Fibroblast of lung (primary cell): ENCODE measurements around the gene POU2F1. TPM values are rescaled to one million over a fixed set of nuclear protein-coding genes. Genes with fewer than 3 reads are reported as not detected.

Experiments
- DNase-seq, 2 donors: peaks; one replicate each; pipeline versions ENCODE4 v3.0.0 to v3.0.0-alpha.2; 2010; ENCODE audit warnings: low read depth in 2 of 2
- H2AFZ ChIP-seq: 2 replicates; pipeline ENCODE4 v1.5.1; 2012; ENCODE audit warnings: low read length, control low read depth, inconsistent platforms
- H3K27ac ChIP-seq: 2 replicates; pipeline ENCODE4 v1.5.1; 2011; ENCODE audit warnings: low read length, control low read depth; ENCODE audit not compliant: insufficient read depth
- H3K27me3 ChIP-seq: 2 replicates; pipeline ENCODE4 v1.5.1; 2011; ENCODE audit warnings: mild to moderate bottlenecking, low read length; ENCODE audit not compliant: control insufficient read depth, insufficient read depth
- H3K36me3 ChIP-seq: 2 replicates; pipeline ENCODE4 v1.5.1; 2011; ENCODE audit warnings: low read length; ENCODE audit not compliant: control insufficient read depth, insufficient read depth
- H3K4me1 ChIP-seq: 2 replicates; pipeline ENCODE4 v1.5.1; 2011; ENCODE audit warnings: low read length; ENCODE audit not compliant: control insufficient read depth, insufficient read depth; ENCODE audit errors: extremely low read depth
- H3K4me2 ChIP-seq: 2 replicates; pipeline ENCODE4 v1.5.1; 2011; ENCODE audit warnings: low read length, control low read depth; ENCODE audit not compliant: insufficient read depth; ENCODE audit errors: extremely low read depth
- H3K4me3 ChIP-seq, 4 experiments: fragments of 200-600 bp in 1 of 4; sonication (generic) in 1 of 4; replicated peaks in 1 of 4; 2 replicates each; pipeline ENCODE4 v1.5.1; 2011 to 2016; ENCODE audit warnings: low read length in 4 of 4, low read depth in 3 of 4, mild to moderate bottlenecking in 3 of 4, control low read depth in 2 of 4, inconsistent platforms in 1 of 4, mixed read lengths in 1 of 4; ENCODE audit not compliant: insufficient read depth in 1 of 4; ENCODE audit errors: control extremely low read depth in 1 of 4
- H3K79me2 ChIP-seq: 2 replicates; pipeline ENCODE4 v1.5.1; 2012; ENCODE audit warnings: mild to moderate bottlenecking, low read length, inconsistent platforms; ENCODE audit not compliant: control insufficient read depth, insufficient read depth
- H3K9ac ChIP-seq: 2 replicates; pipeline ENCODE4 v1.5.1; 2011; ENCODE audit warnings: mild to moderate bottlenecking, low read length, control low read depth; ENCODE audit not compliant: insufficient read depth
- H3K9me3 ChIP-seq: 2 replicates; pipeline ENCODE4 v1.5.1; 2012; ENCODE audit warnings: low read depth, low read length; ENCODE audit not compliant: control insufficient read depth, insufficient read depth
- H4K20me1 ChIP-seq: 2 replicates; pipeline ENCODE4 v1.5.1; 2011; ENCODE audit warnings: low read length; ENCODE audit not compliant: control insufficient read depth, insufficient read depth; ENCODE audit errors: extremely low read depth
- EZH2 ChIP-seq: IDR thresholded peaks from 2 replicates; pipeline ENCODE4 v1.5.1; 2012; ENCODE audit warnings: low read length, control low read depth, mild to moderate bottlenecking; ENCODE audit errors: missing control alignments
- polyA plus RNA-seq, 2 donors: library from polyadenylated mRNA; depleted of rRNA in 1 of 2; stranded (reverse) in 1 of 2; unstranded in 1 of 2; fragments of >200 nt; gene quantifications; 2 replicates each; pipeline ENCODE4 v1.2.1, GENCODE V29; 2011 to 2012; ENCODE audit warnings: missing spikeins in 1 of 2
- total RNA-seq: library from RNA; depleted of rRNA; stranded (reverse); fragments of >200 nt; gene quantifications from 2 replicates; pipeline ENCODE4 v1.2.1, GENCODE V29; 2014
- TF ChIP-seq, protein P1 (sequence below), 2 donors: IDR thresholded peaks in 1 of 2; conservative IDR thresholded peaks in 1 of 2; 1 replicate in 1 of 2; 2 replicates in 1 of 2; pipeline ENCODE4 v1.5.1; 2011 to 2012; ENCODE audit warnings: low read length in 2 of 2, control low read depth in 1 of 2, inconsistent platforms in 1 of 2, low read depth in 1 of 2, mild to moderate bottlenecking in 1 of 2

POU2F1 gene
- total and polyA plus RNA-seq, 2 donors (not counting 1 experiment from before 2014, with no cell fraction given), result 3.5 to 4.3 TPM

- Histone ChIP-seq H3K9ac (no peak overlapping the region), H3K27ac (no peak overlapping the region), H3K4me2 (no peak overlapping the region), H4K20me1 (no peaks in the 10 kb centered on the region), H3K4me3 (no peak overlapping the region), H2AFZ (no peak overlapping the region), H3K79me2 (no peaks in the 10 kb centered on the region), H3K36me3 (no peaks in the 10 kb centered on the region), H3K4me1 (no peaks in the 10 kb centered on the region), H3K9me3 (no peaks in the 10 kb centered on the region), H3K27me3 (no peaks in the 10 kb centered on the region)
- DNase-seq, result no peak
- TF ChIP-seq, protein P1, sequence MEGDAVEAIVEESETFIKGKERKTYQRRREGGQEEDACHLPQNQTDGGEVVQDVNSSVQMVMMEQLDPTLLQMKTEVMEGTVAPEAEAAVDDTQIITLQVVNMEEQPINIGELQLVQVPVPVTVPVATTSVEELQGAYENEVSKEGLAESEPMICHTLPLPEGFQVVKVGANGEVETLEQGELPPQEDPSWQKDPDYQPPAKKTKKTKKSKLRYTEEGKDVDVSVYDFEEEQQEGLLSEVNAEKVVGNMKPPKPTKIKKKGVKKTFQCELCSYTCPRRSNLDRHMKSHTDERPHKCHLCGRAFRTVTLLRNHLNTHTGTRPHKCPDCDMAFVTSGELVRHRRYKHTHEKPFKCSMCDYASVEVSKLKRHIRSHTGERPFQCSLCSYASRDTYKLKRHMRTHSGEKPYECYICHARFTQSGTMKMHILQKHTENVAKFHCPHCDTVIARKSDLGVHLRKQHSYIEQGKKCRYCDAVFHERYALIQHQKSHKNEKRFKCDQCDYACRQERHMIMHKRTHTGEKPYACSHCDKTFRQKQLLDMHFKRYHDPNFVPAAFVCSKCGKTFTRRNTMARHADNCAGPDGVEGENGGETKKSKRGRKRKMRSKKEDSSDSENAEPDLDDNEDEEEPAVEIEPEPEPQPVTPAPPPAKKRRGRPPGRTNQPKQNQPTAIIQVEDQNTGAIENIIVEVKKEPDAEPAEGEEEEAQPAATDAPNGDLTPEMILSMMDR (conservative IDR thresholded peaks at IDR 0.05 in 1 of 2, IDR thresholded peaks at IDR 0.05 in 1 of 2; ENCODE audit: low read depth in 1 of 2, low read length in 2 of 2), result no peak
- TF ChIP-seq EZH2, result no peak
Measured at GRCh38 chr1:167369175-167369574, 148.5 kb downstream of the POU2F1 start.

- Histone ChIP-seq H3K79me2 (no peaks in the 10 kb centered on the region), H2AFZ (no peak overlapping the region), H3K36me3 (no peaks in the 10 kb centered on the region), H3K27me3 (no peaks in the 10 kb centered on the region), H3K4me3 (no peak overlapping the region), H3K9me3 (no peaks in the 10 kb centered on the region), H3K4me1 (no peaks in the 10 kb centered on the region), H3K27ac (no peak overlapping the region), H3K9ac (no peak overlapping the region), H3K4me2 (no peak overlapping the region), H4K20me1 (no peaks in the 10 kb centered on the region)
- TF ChIP-seq, protein P1 (conservative IDR thresholded peaks at IDR 0.05 in 1 of 2, IDR thresholded peaks at IDR 0.05 in 1 of 2; ENCODE audit: low read depth in 1 of 2, low read length in 2 of 2), result no peak
- no peak for TF ChIP-seq EZH2
- DNase-seq, result no peak
Measured at GRCh38 chr1:167369933-167370332, 149.2 kb downstream of the POU2F1 start.

DNA sequence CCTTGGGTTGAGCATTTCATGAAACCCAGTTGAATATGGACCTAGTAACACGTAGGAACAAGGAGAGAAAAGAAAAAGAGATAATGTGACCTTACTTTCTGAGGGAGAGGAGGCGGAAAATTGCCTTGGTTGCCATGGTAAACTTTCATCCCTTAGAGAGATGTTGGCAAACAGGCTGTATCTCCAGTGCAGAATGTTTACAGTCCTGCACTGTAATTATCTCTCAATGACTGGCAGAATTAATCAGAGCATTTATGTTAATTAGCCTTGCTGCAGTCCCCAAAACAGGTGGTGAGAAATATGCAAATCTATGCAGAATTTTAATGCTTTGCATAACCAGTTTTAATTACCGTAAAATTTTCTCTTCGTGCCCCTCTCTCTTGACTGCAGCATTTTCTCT lies 150.3 kb downstream of the POU2F1 start:
- Histone ChIP-seq H3K4me3 (no peak overlapping the region), H3K4me1 (no peaks in the 10 kb centered on the region), H2AFZ (no peak overlapping the region), H3K9me3 (no peaks in the 10 kb centered on the region), H3K36me3 (no peaks in the 10 kb centered on the region), H3K27ac (no peak overlapping the region), H3K4me2 (no peak overlapping the region), H3K79me2 (no peaks in the 10 kb centered on the region), H4K20me1 (no peaks in the 10 kb centered on the region), H3K27me3 (no peaks in the 10 kb centered on the region), H3K9ac (no peak overlapping the region)
- TF ChIP-seq EZH2, result no peak
- TF ChIP-seq, protein P1 (conservative IDR thresholded peaks at IDR 0.05 in 1 of 2, IDR thresholded peaks at IDR 0.05 in 1 of 2; ENCODE audit: low read depth in 1 of 2, low read length in 2 of 2), result no peak
- DNase-seq, result no peak
